DOHH2 (cell line): ENCODE measurements around the gene HOXB3.

Source experiments
- EZH2phosphoT487 ChIP-seq: fragments of 200-600 bp; sonication (generic); IDR thresholded peaks from 2 replicates; pipeline ENCODE4 v1.6.1; 2017; ENCODE audit warnings: borderline replicate concordance, mild to moderate bottlenecking, antibody characterized with exemption, low read length, moderate library complexity, mixed read lengths
- TF ChIP-seq, protein P1 (sequence below): fragments of 200-600 bp; sonication (generic); IDR thresholded peaks from one replicate; pipeline ENCODE4 v1.5.1; 2014; ENCODE audit warnings: antibody characterized with exemption, mild to moderate bottlenecking, low read depth, low read length; ENCODE audit not compliant: poor library complexity, severe bottlenecking

GRCh38 chr17:48600244-48601098, 10.4 kb upstream of the HOXB3 start:
- TF ChIP-seq, protein P1, sequence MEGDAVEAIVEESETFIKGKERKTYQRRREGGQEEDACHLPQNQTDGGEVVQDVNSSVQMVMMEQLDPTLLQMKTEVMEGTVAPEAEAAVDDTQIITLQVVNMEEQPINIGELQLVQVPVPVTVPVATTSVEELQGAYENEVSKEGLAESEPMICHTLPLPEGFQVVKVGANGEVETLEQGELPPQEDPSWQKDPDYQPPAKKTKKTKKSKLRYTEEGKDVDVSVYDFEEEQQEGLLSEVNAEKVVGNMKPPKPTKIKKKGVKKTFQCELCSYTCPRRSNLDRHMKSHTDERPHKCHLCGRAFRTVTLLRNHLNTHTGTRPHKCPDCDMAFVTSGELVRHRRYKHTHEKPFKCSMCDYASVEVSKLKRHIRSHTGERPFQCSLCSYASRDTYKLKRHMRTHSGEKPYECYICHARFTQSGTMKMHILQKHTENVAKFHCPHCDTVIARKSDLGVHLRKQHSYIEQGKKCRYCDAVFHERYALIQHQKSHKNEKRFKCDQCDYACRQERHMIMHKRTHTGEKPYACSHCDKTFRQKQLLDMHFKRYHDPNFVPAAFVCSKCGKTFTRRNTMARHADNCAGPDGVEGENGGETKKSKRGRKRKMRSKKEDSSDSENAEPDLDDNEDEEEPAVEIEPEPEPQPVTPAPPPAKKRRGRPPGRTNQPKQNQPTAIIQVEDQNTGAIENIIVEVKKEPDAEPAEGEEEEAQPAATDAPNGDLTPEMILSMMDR = no peak
- no peak for TF ChIP-seq EZH2phosphoT487
